ENCODE measurements around the gene PHYHD1.

Gene PHYHD1

GRCh38 chr9:128909859-128910258 lies 10.9 kb upstream of the PHYHD1 start:
- TF ChIP-seq, protein P1, sequence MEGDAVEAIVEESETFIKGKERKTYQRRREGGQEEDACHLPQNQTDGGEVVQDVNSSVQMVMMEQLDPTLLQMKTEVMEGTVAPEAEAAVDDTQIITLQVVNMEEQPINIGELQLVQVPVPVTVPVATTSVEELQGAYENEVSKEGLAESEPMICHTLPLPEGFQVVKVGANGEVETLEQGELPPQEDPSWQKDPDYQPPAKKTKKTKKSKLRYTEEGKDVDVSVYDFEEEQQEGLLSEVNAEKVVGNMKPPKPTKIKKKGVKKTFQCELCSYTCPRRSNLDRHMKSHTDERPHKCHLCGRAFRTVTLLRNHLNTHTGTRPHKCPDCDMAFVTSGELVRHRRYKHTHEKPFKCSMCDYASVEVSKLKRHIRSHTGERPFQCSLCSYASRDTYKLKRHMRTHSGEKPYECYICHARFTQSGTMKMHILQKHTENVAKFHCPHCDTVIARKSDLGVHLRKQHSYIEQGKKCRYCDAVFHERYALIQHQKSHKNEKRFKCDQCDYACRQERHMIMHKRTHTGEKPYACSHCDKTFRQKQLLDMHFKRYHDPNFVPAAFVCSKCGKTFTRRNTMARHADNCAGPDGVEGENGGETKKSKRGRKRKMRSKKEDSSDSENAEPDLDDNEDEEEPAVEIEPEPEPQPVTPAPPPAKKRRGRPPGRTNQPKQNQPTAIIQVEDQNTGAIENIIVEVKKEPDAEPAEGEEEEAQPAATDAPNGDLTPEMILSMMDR (IDR thresholded peaks at IDR 0.05; ENCODE audit: insufficient read depth, missing control alignments): no peak
- peak; percentile 9 for DNase-seq (ENCODE audit: insufficient read length, low spot score)
- no peak for FAIRE-seq

DNA sequence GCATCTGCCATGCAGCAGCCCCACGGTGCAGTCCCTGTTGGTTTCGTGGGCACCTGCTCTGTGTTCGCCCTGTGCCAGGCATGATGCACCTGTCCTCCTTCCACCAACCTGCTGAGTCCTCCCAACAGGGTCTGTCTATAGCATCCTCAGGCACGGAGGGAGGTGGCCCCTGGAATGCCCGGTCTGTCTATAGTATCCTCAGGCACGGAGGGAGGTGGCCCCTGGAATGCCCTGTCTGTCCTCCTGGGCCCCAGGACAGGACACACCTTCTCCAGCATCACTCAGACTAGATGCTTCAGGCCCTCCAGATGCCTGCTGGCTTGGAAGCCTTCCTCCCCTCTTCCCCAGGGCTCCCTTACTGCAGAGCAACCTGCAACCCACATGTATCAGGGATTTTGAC lies 9.9 kb upstream of the PHYHD1 start:
- FAIRE-seq: no peak
- peak; percentile 7 for DNase-seq (ENCODE audit: insufficient read length, low spot score)
- TF ChIP-seq, protein P1 (IDR thresholded peaks at IDR 0.05; ENCODE audit: insufficient read depth, missing control alignments): no peak

GRCh38 chr9:128911529-128912035 lies 9.2 kb upstream of the PHYHD1 start:
- FAIRE-seq (no peak), DNase-seq (ENCODE audit: insufficient read length, low spot score) (no peak)
- TF ChIP-seq, protein P1 (IDR thresholded peaks at IDR 0.05; ENCODE audit: insufficient read depth, missing control alignments): no peak

DNA sequence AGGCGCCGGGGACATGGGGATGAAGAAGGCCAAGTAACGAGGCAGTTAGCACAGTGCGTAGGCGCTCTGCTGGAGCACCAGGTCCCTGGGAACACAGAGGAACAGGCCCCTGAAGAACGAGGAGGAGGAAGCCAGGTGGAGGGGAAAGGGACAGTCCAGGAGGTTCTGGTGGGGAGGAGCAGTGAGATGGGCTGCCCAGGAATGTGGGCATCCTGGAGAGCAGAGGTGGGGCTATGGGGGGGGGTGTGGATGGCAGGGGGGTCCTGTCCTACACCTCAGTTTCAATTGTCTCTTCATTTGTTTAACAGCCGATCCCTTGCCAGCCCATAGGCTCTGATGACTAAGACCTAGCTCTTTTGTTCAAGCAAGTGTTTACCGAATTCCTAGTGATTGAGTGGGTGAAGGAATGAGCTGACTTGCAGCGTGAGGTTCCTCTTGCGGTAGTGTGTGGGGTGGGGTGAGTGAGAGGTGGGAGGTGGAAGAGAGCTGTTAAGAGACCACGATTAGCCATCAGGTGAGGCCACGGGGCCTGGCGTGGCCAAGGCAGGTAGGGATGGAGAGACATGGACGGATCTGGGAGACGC lies 8.4 kb upstream of the PHYHD1 start:
- no peak for DNase-seq (ENCODE audit: insufficient read length, low spot score)
- FAIRE-seq: no peak
- TF ChIP-seq, protein P1 (IDR thresholded peaks at IDR 0.05; ENCODE audit: insufficient read depth, missing control alignments): no peak

- TF ChIP-seq, protein P1 (IDR thresholded peaks at IDR 0.05; ENCODE audit: insufficient read depth, missing control alignments): no peak
- FAIRE-seq (no peak), DNase-seq (ENCODE audit: insufficient read length, low spot score) (no peak)
Observed at GRCh38 chr9:128913048-128913900, 7.5 kb upstream of the PHYHD1 start.

- TF ChIP-seq, protein P1 (IDR thresholded peaks at IDR 0.05; ENCODE audit: insufficient read depth, missing control alignments): no peak
Observed at GRCh38 chr9:128913995-128914772, 6.6 kb upstream of the PHYHD1 start.

More at GRCh38 chr9:128913995-128914772, 6.6 kb upstream of the PHYHD1 start:
- DNase-seq (ENCODE audit: insufficient read length, low spot score) (peak; percentile 3), FAIRE-seq (no peak)

Measured in D721Med (cell line).